BLaER1 treated with 17β-estradiol and CSF1 and Interleukin-3, amounts not matched to agents 10 nM and 100 nM (cell line): ENCODE measurements around the gene DDRGK1.

Experiments used
- H3K27ac ChIP-seq, 11 experiments: shearing (Covaris generic); formaldehyde crosslinking; 2 replicates each; pipeline ENCODE4 v1.8.1; 2022
- H3K27me3 ChIP-seq, 11 experiments: shearing (Covaris generic); formaldehyde crosslinking; 2 replicates each; pipeline ENCODE4 v1.8.1; 2022
- H3K36me3 ChIP-seq, 11 experiments: shearing (Covaris generic); formaldehyde crosslinking; 2 replicates each; pipeline ENCODE4 v1.8.1; 2022
- H3K4me1 ChIP-seq, 10 experiments: shearing (Covaris generic); formaldehyde crosslinking; 2 replicates each; pipeline ENCODE4 v1.8.1; 2022
- H3K4me2 ChIP-seq, 11 experiments: shearing (Covaris generic); formaldehyde crosslinking; 2 replicates each; pipeline ENCODE4 v1.8.1; 2022
- H3K4me3 ChIP-seq, 10 experiments: shearing (Covaris generic); formaldehyde crosslinking; 2 replicates each; pipeline ENCODE4 v1.8.1; 2022
- H3K9ac ChIP-seq, 11 experiments: shearing (Covaris generic); formaldehyde crosslinking; 2 replicates each; pipeline ENCODE4 v1.8.1; 2022
- H3K9me3 ChIP-seq, 11 experiments: shearing (Covaris generic); formaldehyde crosslinking; replicated peaks in 1 of 11; 2 replicates each; pipeline ENCODE4 v1.8.1; 2022
- H4K20me1 ChIP-seq, 11 experiments: shearing (Covaris generic); formaldehyde crosslinking; 2 replicates each; pipeline ENCODE4 v1.8.1; 2022
- Cebpa-rat ChIP-seq, 11 experiments: shearing (Covaris generic); IDR thresholded peaks; 2 replicates each; pipeline ENCODE4 v1.8.1; 2022

DDRGK1 gene

GRCh38 chr20:3141757-3142156 lies 62.7 kb downstream of the DDRGK1 start:
- Histone ChIP-seq H3K27ac (no peak overlapping the region), H3K36me3 (peaks cover 40 to 81% (median 50%) of the 10 kb centered on the region in 11 experiments), H3K4me3 (no peak overlapping the region), H3K4me2 (no peak overlapping the region), H4K20me1 (peaks cover 45 to 100% (median 84%) of the 10 kb centered on the region in 11 experiments), H3K4me1 (no peaks in the 10 kb centered on the region), H3K9me3 (peaks cover 19 to 37% (median 28%) of the 10 kb centered on the region in 11 experiments), H3K9ac (no peak overlapping the region), H3K27me3 (no peaks in the 10 kb centered on the region; a peak in 1 of 22 replicates)
- no peak for TF ChIP-seq Cebpa-rat (IDR thresholded peaks at IDR 0.05)
